ENCODE data around the gene SCN5A. TPM values are rescaled to one million over a fixed set of nuclear protein-coding genes. Genes with fewer than 3 reads are reported as not detected.
"Not testable (repeated sequence)": the region's sequence is repeated elsewhere in the genome, so short reads cannot be mapped to it uniquely, and the experiment has no call there.

Gene SCN5A
- total RNA-seq, 1 donor from 2014 or later = not detected

- ATAC-seq = no peak
Measured at GRCh38 chr3:38577371-38578080, 72.0 kb downstream of the SCN5A start.

DNA sequence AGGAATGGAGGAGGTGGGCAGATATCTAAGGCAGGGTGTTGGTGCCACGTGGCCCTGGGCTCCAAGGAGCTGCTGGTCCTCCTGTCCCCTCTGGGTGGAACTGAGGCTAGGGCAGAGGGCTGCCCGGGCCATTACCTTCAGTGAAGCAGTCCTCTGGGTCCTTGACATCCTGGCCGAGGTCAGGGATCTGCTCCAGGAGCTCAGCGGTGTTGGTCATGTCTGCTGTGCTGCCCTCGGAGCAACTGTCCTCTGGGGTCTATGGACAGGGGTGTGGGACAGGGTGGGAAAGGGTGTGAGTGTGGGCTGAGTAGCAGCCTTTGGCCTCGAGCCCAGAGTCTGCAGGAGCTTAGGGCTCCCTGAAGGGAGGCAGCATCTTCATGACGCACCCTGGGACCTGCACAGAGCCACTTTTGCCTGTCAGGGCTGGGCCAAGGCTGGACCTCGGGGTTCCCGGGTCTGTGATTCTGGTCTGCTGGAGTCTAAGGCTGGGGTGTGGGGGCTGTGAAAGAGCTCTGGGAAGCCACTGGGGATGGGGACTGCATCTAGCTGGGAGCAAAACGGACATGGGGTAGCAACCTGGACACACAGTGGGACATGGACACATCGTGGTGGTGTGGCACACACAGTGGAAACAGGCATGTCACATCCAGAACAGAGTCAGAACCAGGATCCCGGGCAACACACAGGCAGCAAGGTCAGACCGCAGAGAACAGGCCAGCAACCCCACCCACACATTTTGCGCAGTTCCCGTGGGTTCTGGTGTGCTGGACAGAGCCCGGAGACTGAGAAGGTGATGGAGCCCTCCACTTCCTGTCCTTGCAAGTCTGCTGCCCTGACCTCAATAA lies 72.7 kb downstream of the SCN5A start:
- no peak for ATAC-seq

DNA sequence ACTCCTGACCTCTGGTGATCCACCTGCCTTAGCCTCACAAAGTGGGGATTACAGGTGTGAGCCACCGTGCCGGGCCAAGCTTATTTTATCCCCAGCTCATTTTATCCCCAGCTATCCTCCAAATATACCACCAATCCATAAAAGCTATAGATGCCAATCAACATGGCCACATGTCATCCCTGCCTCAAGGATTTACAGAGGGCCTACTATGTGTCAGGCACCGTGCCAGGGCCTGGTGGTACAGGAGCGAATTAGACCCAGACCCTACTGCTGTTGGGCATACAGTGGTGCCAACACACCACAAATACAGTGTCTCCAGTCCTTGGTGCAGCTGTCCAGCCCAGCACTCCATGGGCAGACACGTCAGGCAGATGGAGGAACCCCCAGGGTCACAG lies 73.4 kb downstream of the SCN5A start:
- ATAC-seq = no peak

- ATAC-seq = no peak
Measured at GRCh38 chr3:38575279-38575843, 74.1 kb downstream of the SCN5A start.

GRCh38 chr3:38574411-38575278 lies 74.8 kb downstream of the SCN5A start:
- ATAC-seq = peak; percentile 48

DNA sequence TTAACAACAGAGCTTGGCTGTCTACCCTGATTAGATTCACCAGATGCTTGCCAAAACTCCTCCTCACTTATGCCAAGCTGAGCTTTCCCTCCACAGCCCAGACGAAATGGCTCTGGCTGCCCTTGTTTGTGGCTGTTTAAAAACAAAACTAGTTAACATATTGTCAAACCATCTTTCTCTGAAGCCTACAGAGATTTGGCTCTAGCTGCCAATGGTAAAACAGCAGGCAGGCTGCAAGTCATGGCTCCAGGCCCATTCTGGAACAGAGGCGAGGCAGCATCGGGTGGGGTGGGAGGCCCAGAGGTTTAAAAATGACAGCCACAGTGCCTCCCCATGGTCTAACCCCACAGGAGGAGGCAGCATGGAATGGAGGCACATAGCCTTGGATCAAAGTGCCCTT lies 75.9 kb downstream of the SCN5A start:
- no peak for ATAC-seq

DNA sequence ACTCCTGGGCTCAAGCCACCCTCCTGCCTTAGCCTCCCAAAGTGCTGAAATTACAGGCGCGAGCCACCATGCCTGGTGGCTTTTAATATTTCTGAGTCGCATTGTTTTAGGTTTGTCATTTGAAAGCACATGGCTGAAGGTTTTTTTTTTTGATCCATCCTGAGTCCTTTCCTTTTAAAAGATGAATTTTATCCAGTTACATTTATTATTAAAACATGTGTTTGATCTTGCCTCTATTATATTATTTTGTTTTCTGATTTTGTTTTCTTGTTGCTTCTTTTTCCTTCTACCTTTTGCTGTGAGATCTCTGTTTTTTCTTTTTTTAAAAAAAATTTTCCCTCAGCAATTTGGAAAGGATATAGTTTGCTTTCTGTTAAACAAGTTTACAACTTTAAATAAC lies 76.4 kb downstream of the SCN5A start:
- no peak for ATAC-seq

GRCh38 chr3:38567498-38567897 lies 82.0 kb downstream of the SCN5A start:
- ATAC-seq = no peak

DNA sequence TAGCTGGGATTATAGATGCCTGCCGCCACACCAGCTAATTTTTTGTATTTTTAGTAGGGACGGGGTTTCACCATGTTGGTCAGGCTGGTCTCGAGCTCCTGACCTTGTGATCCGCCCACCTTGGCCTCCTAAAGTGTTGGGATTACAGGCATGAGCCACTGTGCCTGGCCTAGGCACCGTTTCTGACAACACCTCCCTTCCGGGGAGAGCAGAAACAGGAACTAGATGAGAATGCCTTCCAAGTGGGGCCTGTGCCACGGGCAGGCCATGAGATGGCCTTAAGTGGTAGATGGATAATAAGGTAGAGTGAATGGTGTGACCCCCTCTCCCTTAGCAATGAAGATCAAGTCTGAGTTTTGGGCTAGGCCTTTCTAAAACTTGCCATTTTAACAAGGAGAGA lies 82.7 kb downstream of the SCN5A start:
- ATAC-seq = not testable (repeated sequence)

DNA sequence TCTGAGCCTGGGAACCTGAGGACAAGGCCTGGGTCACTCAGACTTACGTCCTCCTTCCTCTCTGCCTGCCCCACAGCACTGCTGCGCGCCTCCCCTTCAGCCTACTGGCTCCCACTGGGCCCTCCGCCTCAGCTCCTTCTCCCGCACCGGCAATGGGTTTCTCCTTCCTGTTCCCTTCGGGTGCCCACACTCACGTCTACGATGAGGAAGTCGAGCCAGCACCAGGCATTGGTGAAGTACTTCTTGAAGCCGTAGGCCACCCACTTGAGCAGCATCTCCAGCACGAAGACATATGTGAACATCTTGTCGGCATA lies 83.3 kb downstream of the SCN5A start:
- ATAC-seq = no peak

DNA sequence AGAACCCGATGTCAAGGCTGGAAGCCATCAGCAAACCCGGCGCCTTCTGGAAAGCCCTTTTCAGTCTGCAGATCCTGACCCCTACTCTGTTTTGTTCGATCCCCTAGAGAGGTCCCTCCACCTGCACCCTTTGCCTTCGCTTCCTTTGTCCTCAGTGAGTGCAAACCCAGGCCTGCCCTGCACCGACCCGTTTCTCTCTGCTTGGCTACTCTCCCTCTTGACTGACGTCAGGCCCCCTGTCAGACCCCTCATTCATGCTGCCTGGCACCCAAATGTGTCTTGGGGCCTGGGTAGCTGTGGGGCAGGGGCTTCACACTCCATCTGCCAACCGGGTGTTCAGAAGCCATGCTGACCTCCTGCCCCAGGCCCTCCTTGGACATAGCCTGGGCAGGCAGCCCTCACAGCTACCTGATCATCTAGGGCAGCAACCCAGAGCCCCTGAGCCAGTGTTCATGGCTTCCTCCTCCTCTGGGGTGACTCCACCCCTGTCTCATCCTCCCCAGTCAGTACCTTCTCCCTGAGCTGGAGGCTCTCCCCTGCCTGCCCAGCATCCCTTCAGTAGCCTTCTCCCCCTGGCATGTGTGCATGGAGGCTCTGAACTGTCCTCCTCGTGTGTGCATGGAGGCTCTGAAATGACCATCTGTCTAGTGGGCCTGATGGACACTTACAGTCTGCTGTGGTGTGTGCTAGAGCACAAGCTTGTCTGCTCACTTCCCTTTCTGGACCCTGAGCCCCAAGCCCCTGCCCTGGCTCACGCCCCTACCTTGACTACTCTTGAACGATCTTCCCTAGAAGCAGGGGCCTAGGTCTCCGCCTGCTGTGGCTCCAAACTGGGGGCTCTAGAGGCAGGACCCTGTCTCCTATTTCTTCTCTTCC lies 83.9 kb downstream of the SCN5A start:
- ATAC-seq = no peak

DNA sequence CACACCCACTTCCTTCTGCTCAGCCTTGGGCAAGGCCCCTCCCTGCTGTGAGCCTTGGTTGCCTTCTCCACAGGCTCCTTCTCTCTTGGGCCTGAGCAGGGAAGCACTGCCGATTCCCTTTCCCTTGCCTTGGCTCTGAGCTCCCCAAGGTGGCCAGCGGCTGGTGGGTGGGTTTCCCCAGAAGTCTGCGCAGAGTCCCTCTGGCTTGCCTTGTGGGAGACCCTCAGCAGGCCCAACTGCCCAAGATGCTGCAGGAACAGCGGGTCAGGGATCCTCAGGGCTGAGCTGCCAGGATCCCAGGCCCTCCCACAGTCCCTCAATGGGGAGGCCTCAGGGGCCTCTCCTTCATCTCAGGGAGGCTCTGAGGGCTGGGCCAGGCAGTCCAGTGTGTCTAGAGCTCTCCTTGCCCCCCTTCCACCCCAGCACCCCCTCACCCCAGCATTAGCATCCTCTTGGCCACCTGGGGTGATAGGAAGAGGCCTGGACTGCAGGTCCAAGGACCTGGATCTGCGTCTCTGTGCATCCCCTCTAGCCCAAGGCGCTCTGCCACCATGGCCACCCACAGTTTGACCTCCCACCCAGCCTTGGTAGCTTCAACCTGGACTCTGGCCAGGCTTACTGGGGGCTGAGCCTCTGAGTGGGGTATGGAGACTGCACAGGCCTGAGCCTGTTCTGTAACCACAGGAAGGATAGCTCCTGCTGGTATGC lies 84.7 kb downstream of the SCN5A start:
- ATAC-seq = no peak

DNA sequence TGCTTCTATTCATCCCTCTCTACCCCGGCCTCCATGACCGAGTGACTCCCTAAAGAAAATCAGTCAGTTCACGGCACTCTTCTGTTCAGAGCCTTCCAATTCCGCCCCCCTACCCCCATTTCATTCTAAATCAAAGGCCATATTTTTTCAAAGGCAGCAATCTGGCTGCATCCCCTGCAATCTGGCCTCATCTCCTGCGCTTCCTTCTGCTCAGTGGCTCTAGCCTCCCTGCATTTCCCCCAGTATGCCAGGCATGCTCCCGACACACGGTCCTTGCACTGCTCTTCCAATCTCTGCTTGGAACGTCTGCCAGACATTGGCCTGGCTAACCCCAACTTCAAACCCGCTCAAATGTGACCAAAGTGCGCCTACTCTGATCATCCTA lies 85.6 kb downstream of the SCN5A start:
- no peak for ATAC-seq

GRCh38 chr3:38563070-38563885 lies 86.2 kb downstream of the SCN5A start:
- no peak for ATAC-seq

DNA sequence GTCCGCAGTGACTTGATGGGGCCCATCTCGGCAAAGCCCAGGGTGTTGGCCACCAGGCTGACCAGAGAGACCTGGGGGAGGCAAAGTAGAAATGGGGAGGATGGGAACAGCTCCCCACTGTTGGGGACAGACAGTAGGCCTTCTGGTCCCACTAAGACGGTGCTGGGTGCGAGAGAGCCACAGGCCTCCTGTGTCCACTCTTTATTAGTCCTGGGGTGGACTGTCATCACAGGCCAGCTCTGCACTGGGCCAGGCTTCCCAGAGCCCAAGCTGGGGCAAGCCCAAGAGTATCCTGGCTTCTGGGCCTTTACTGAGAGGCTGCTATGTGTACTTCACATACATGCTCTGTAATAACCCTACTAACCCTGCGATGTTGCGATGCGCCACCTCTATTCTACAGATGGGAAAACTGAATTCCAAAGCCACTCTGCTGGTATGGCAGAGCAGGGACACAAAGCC lies 87.0 kb downstream of the SCN5A start:
- ATAC-seq = no peak

DNA sequence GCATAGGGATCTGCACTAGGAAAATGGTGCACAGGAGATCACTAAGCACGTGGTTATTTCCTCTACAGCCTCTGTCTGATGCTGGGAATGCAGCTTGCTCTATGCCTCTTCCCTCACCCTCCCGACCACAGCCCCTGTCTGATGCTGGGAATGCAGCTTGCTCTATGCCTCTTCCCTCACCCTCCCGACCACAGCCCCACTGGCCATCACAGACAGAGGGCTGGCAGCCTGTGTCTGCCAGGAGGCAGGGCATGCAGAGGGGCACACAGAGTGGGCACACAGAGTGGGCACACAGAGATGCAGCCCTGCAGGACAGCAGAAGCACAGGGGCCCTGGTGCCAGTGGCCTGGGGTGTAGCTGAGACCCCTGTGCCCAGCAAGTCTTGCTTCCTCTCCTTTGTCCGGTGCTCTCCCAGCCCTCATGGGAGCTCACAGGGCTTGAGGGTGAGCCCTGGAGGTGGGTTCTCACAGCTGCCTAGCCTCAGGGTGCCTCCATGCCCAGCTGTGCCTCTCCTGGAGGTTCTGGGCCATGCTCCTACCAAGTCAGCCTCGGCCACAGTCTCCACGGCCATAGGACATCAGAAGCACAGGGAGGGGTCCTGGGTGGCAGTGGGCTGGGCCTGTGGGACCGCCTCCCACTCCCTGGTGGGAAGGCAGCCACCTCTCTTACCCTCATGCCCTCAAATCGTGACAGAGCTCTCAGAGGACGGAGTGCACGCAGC lies 87.6 kb downstream of the SCN5A start:
- ATAC-seq = no peak

DNA sequence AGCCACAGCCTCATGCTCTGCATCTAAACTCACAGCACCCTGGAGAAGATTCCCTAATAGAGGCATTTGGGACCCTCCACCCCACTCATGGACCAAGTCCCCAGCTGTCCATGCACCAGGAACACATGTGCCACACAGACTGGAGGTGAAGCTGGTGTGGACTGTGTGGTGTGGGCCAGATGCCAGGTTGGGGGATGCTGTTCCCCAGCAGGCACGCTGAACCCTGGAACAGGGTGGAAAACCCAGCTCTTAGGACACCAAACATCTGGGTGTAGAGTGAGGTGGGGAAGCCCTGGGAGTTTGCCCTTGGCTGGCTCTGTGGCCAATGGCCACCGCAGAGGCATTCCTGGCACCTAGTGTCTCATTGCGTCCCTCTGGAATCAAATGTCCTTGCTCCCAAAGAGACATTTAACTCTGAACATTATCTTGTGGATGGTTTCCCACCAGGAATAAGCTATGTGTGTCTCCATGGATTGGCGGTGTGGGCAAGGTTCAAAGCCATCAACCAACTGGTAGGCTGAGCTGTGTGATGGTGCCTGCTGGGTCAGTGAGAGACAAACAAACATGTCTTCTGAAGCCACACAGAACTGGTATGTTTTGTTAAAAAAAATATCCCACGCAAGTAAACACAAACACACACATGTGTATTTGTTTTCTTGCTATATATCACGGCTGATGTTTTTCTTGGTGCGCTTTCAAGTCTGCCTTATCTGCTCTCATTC lies 88.3 kb downstream of the SCN5A start:
- no peak for ATAC-seq

DNA sequence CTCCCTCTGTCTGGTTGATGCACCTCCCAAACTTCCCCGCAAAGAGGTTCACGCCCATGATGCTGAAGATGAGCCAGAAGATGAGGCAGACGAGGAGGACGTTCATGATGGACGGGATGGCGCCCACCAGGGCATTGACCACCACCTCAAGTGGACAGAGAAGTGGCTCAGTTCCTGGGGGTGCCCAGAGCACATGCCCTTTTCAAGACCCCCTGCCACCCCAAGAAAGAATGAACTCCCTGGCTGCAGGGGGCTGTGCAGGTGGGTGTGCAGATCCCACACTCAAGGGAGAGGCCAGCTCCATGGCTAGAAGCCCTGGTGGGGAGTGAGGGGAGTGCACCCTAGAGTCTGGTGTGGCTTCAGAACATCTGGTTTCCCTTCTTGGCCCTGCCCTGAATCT lies 89.2 kb downstream of the SCN5A start:
- no peak for ATAC-seq

DNA sequence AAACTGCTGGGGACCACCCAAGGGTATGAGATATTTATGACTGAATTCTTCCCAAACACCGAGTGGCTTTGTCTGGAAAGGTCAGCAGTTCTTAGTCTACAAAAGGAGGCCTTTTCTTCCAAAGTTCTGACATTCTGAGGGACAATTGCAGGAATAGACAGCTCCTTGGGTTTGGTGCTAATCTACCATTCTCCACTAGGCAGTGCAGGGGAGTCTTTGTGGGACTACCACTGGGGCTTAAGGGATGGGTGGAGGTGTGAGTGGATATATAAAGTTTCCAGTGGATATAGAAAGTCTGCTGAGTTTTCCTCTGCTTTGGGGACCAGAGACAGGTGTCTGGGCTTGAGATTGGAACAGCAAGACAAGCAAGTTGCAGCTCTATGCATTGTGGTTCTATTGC lies 90.6 kb downstream of the SCN5A start:
- ATAC-seq = no peak

Data from esophagus mucosa (tissue), 1 donor.